ENCODE data around the gene C11orf68. TPM values are rescaled to one million over a fixed set of nuclear protein-coding genes. Genes with fewer than 3 reads are reported as not detected.
A peak's percentile ranks its signal among the peaks of the same experiment; 100 is the strongest.

The C11orf68 gene
- total and polyA plus RNA-seq, 2 donors (not counting 1 experiment from before 2014, with no cell fraction given) = 34.9 to 50.6 TPM

GRCh38 chr11:65928667-65929066, 9.8 kb upstream of the C11orf68 start:
- no peaks in the 10 kb centered on the region for H3K9me3 ChIP-seq (ENCODE audit: control extremely low read depth in 1 of 3, control insufficient read depth in 2 of 3, insufficient read depth in 1 of 3, low read length in 2 of 3)
- H4K20me1 ChIP-seq (ENCODE audit: control insufficient read depth, insufficient read depth, low read length, poor library complexity, severe bottlenecking) = no peaks in the 10 kb centered on the region
- Mint-ChIP-seq H3K27me3 (no peaks in the 10 kb centered on the region), H3K27ac (peak overlapping the region; percentile 98), H3K9me3 (ENCODE audit: insufficient read depth) (no peaks in the 10 kb centered on the region), H3K4me3 (peak overlapping the region; percentile 52), H3K4me1 (peaks cover 18% of the 10 kb centered on the region)
- CTCF ChIA-PET = interaction anchor here (0.8 to 3.1 kb wide), 6 partner anchors 32 to 93 kb away, joined by 4 to 18 read pairs (median 4); partner anchors contain the start of genes CCDC85B and FIBP
- POLR2A ChIA-PET = interaction anchor here (1.2 to 1.8 kb wide), 5 partner anchors 32 to 217 kb away, joined by 3 to 9 read pairs (median 5); partner anchors contain the start of genes CCDC85B, FIBP, KAT5 and SART1
- H3K27me3 ChIP-seq (replicated peaks in 1 of 4; ENCODE audit: control extremely low read depth in 1 of 4, control insufficient read depth in 3 of 4, insufficient read depth in 4 of 4, low read length in 3 of 4) = no peaks in the 10 kb centered on the region
- H2AFZ ChIP-seq (ENCODE audit: insufficient read depth, low read depth, low read length, poor library complexity, severe bottlenecking) = peak overlapping the region; percentile 89
- WGBS (ENCODE audit: insufficient coverage) = 49% methylated on average over 4 of the region's 6 CpGs
- intact Hi-C loops (cut with micrococcal nuclease) = loop anchor here (1.0 to 2.0 kb wide), 3 partner anchors 9 to 38 kb away; partner anchors contain the start of genes C11orf68, CCDC85B, DRAP1 and SART1
- H3K36me3 ChIP-seq (replicated peaks in 1 of 2; ENCODE audit: control extremely low read depth in 1 of 2, control insufficient read depth in 1 of 2, extremely low read depth in 1 of 2, insufficient read depth in 2 of 2, low read length in 1 of 2) = no peaks in the 10 kb centered on the region
- peak overlapping the region in 2 of 5 experiments; percentile 11 to 67 for H3K4me3 ChIP-seq (ENCODE audit: control extremely low read depth in 1 of 5, extremely low read depth in 1 of 5, insufficient read depth in 1 of 5, low read depth in 2 of 5, low read length in 4 of 5)
- DNase-seq = no peak
- H3K4me2 ChIP-seq (replicated peaks; ENCODE audit: low read depth, low read length, poor library complexity, severe bottlenecking) = peak overlapping the region; percentile 84
- peaks cover 20 to 22% of the 10 kb centered on the region in 2 donors for H3K4me1 ChIP-seq (ENCODE audit: control insufficient read depth in 2 of 2, insufficient read depth in 2 of 2, low read length in 2 of 2)
- no peak overlapping the region for H3K9ac ChIP-seq (ENCODE audit: low read length)
- peak overlapping the region; percentile 40 to 79 for H3K27ac ChIP-seq (ENCODE audit: low read length in 2 of 2)
- no peak for TF ChIP-seq EZH2 (IDR thresholded peaks at IDR 0.05; ENCODE audit: borderline replicate concordance, insufficient read depth, low read depth, low read length, poor library complexity, severe bottlenecking)
- TF ChIP-seq CTCF (IDR thresholded peaks at IDR 0.05) = no peak
- ATAC-seq (ENCODE audit: low read depth) = no peak
- H3K79me2 ChIP-seq (ENCODE audit: control insufficient read depth, insufficient read depth, low read length) = no peaks in the 10 kb centered on the region

DNA sequence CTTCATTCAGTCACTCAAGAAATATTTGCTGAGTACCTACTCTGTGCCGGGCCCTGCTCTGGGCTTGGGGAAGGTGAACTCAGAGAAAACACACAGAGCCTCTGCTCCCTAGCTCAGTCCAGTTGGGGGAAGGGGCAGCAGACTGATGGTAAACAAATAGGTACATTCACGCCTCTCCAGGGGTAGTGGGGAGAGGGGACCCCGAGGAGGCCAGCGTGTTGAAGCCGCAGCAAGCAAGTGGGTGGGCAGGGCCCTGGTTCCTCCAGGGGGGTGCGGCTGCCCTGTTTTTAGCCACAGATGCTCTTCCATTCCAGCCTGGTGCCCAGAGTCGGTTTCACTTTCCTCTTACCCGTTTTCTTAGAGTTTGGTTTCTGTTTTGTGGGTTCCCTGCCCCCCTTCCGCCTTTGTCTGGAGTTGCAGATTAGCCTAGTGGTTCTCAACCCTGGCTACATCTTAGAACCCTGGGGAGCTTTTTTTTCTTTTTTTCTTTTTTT, 9.1 kb upstream of the C11orf68 start:
- ChIA-PET POLR2A (interaction anchor here (1.1 to 1.8 kb wide), 6 partner anchors 10 to 216 kb away, joined by 3 to 9 read pairs (median 4); partner anchors contain the start of genes CCDC85B, FIBP, KAT5 and SART1), CTCF (interaction anchor here (0.8 to 3.1 kb wide), 7 partner anchors 32 to 383 kb away, joined by 3 to 18 read pairs (median 4); partner anchors contain the start of genes CCDC85B and FIBP)
- ATAC-seq (ENCODE audit: low read depth) = peak; percentile 94
- no peaks in the 10 kb centered on the region for H3K79me2 ChIP-seq (ENCODE audit: control insufficient read depth, insufficient read depth, low read length)
- no peaks in the 10 kb centered on the region for H4K20me1 ChIP-seq (ENCODE audit: control insufficient read depth, insufficient read depth, low read length, poor library complexity, severe bottlenecking)
- Mint-ChIP-seq H3K27me3 (no peaks in the 10 kb centered on the region), H3K4me1 (peaks cover 18% of the 10 kb centered on the region), H3K9me3 (ENCODE audit: insufficient read depth) (no peaks in the 10 kb centered on the region), H3K4me3 (peak overlapping the region; percentile 74), H3K27ac (peak overlapping the region; percentile 98)
- no peaks in the 10 kb centered on the region for H3K9me3 ChIP-seq (ENCODE audit: control extremely low read depth in 1 of 3, control insufficient read depth in 2 of 3, insufficient read depth in 1 of 3, low read length in 2 of 3)
- H3K4me3 ChIP-seq (ENCODE audit: control extremely low read depth in 1 of 5, extremely low read depth in 1 of 5, insufficient read depth in 1 of 5, low read depth in 2 of 5, low read length in 4 of 5) = peak overlapping the region in 4 of 5 experiments; percentile 27 to 67 (median 38)
- H3K4me2 ChIP-seq (replicated peaks; ENCODE audit: low read depth, low read length, poor library complexity, severe bottlenecking) = peak overlapping the region; percentile 84
- no peaks in the 10 kb centered on the region for H3K27me3 ChIP-seq (replicated peaks in 1 of 4; ENCODE audit: control extremely low read depth in 1 of 4, control insufficient read depth in 3 of 4, insufficient read depth in 4 of 4, low read length in 3 of 4)
- H3K27ac ChIP-seq (ENCODE audit: low read length in 2 of 2) = peak overlapping the region; percentile 70 to 79
- peaks cover 2 to 4% of the 10 kb centered on the region in 2 experiments for H3K36me3 ChIP-seq (replicated peaks in 1 of 2; ENCODE audit: control extremely low read depth in 1 of 2, control insufficient read depth in 1 of 2, extremely low read depth in 1 of 2, insufficient read depth in 2 of 2, low read length in 1 of 2)
- peaks cover 20 to 22% of the 10 kb centered on the region in 2 donors for H3K4me1 ChIP-seq (ENCODE audit: control insufficient read depth in 2 of 2, insufficient read depth in 2 of 2, low read length in 2 of 2)
- TF ChIP-seq CTCF (IDR thresholded peaks at IDR 0.05) (no peak), EZH2 (IDR thresholded peaks at IDR 0.05; ENCODE audit: borderline replicate concordance, insufficient read depth, low read depth, low read length, poor library complexity, severe bottlenecking) (no peak)
- intact Hi-C loops (cut with micrococcal nuclease) = loop anchor here (1.0 to 2.0 kb wide), 3 partner anchors 9 to 37 kb away; partner anchors contain the start of genes C11orf68, CCDC85B, DRAP1 and SART1
- DNase-seq = peak; percentile 89
- 0% methylated on average over 8 of the region's 9 CpGs for WGBS (ENCODE audit: insufficient coverage)
- peak overlapping the region; percentile 46 for H3K9ac ChIP-seq (ENCODE audit: low read length)
- peak overlapping the region; percentile 89 for H2AFZ ChIP-seq (ENCODE audit: insufficient read depth, low read depth, low read length, poor library complexity, severe bottlenecking)
